Subcutaneous abdominal adipose tissue (tissue), 5 donors: ENCODE data around the gene ZBTB21.

ENCODE experiments used
- H3K27ac ChIP-seq: one replicate; pipeline ENCODE4 v1.7.0; 2013; ENCODE audit warnings: low read depth, mild to moderate bottlenecking, inconsistent platforms, low read length, moderate library complexity
- H3K27me3 ChIP-seq, 5 donors: one replicate each; pipeline ENCODE4 v1.7.0; 2013; ENCODE audit warnings: low read length in 5 of 5, inconsistent platforms in 1 of 5; ENCODE audit not compliant: control insufficient read depth in 5 of 5, insufficient read depth in 4 of 5
- H3K36me3 ChIP-seq, 5 donors: one replicate each; pipeline ENCODE4 v1.7.0; 2013; ENCODE audit warnings: low read length in 5 of 5; ENCODE audit not compliant: control insufficient read depth in 5 of 5, insufficient read depth in 5 of 5
- H3K4me1 ChIP-seq, 5 donors: one replicate each; pipeline ENCODE4 v1.7.0; 2013; ENCODE audit warnings: low read length in 5 of 5, mild to moderate bottlenecking in 3 of 5, moderate library complexity in 1 of 5; ENCODE audit not compliant: control insufficient read depth in 5 of 5, insufficient read depth in 5 of 5
- H3K4me3 ChIP-seq, 5 donors: one replicate each; pipeline ENCODE4 v1.7.0; 2013; ENCODE audit warnings: low read length in 5 of 5, low read depth in 1 of 5
- H3K9ac ChIP-seq, 5 donors: one replicate each; pipeline ENCODE4 v1.7.0; 2013; ENCODE audit warnings: low read length in 5 of 5, mild to moderate bottlenecking in 4 of 5, moderate library complexity in 3 of 5
- H3K9me3 ChIP-seq, 5 donors: one replicate each; pipeline ENCODE4 v1.7.0; 2013; ENCODE audit warnings: low read length in 5 of 5; ENCODE audit not compliant: control insufficient read depth in 5 of 5
- donor health status: healthy.
- donor health status: healthy.
- donor health status: healthy.
- donor health status: healthy.
- donor health status: healthy.

ZBTB21 gene

DNA sequence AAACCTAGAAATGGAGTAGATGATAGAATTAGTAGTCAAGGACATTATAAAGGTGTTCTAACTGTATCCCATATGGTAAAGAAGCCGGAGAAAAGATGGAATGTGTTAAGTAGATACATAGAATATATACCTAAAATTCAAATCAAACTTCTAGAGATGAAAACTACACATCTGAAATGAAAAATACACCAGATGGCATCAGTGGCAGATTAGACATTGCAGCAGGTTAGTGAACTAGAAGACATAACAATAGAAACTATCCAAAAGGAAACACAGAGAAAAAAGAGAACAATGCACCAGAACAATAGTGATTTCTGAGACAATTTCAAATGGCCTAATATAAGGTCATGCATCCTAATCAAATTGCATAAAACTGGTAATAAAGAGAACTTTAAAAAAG is 26.9 kb downstream of the ZBTB21 start:
- H3K9ac ChIP-seq, result no peak overlapping the region
- no peaks in the 10 kb centered on the region for H3K36me3 ChIP-seq
- H3K27me3 ChIP-seq, result no peaks in the 10 kb centered on the region
- no peaks in the 10 kb centered on the region for H3K4me1 ChIP-seq
- H3K4me3 ChIP-seq, result no peak overlapping the region
- H3K27ac ChIP-seq, result no peak overlapping the region
- H3K9me3 ChIP-seq, result peaks cover 0 to 7% (median 0%) of the 10 kb centered on the region in 5 donors

DNA sequence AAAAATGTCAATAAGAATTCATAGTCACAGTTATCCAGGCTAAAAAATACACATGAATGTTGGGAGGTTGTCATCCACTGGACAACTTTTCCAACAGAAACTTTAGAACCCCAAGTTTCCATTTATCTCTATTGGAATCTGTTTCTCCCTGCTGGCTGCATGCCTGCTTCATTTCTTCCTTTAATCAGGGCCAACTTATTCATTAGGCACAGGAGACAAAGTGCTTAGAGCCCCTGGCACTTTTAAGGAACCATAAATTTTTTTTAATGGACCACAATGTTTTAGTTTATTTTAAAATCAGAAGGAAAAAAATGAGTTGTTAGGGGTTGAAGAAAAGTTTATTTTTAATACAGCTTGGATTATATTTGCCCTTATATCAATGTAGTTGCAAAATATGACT is 29.6 kb downstream of the ZBTB21 start:
- H3K9ac ChIP-seq, result no peak overlapping the region
- no peaks in the 10 kb centered on the region for H3K4me1 ChIP-seq
- no peaks in the 10 kb centered on the region for H3K36me3 ChIP-seq
- no peak overlapping the region for H3K4me3 ChIP-seq
- no peaks in the 10 kb centered on the region for H3K27me3 ChIP-seq
- no peak overlapping the region for H3K27ac ChIP-seq
- H3K9me3 ChIP-seq, result peaks cover 0 to 7% (median 0%) of the 10 kb centered on the region in 5 donors

DNA sequence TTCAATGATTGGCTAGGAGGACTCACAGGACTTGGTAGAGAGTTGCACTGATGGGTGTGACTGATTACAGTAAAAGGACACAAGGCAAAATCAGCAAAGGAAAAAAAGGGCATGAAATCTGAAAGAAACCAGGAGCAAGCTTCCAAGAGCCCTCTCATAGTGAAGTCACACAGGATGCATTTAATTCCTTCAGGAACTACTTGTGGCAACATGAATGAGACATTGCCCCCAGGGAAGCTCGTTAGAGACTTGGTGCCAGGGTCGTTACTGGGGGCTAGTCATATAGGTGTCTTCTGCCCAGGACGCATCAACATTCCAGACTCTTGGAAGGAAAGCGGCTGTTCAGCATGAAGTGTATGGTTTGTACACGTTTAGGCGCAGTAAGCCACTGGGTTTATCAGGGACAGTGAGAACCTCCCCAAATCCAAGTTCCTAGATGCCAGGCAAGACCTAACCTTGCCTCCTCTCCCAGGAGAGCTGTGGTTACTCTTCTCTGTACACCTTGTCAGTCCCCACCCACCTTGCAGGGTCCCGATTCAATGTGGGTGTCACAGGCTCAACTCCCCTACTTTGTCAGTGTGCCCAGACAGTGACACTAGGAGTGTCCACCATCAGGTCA is 30.3 kb downstream of the ZBTB21 start:
- no peak overlapping the region for H3K4me3 ChIP-seq
- no peak overlapping the region for H3K9ac ChIP-seq
- no peaks in the 10 kb centered on the region for H3K4me1 ChIP-seq
- H3K27ac ChIP-seq, result no peak overlapping the region
- H3K9me3 ChIP-seq, result peaks cover 0 to 7% (median 0%) of the 10 kb centered on the region in 5 donors
- H3K36me3 ChIP-seq, result no peaks in the 10 kb centered on the region
- no peaks in the 10 kb centered on the region for H3K27me3 ChIP-seq

DNA sequence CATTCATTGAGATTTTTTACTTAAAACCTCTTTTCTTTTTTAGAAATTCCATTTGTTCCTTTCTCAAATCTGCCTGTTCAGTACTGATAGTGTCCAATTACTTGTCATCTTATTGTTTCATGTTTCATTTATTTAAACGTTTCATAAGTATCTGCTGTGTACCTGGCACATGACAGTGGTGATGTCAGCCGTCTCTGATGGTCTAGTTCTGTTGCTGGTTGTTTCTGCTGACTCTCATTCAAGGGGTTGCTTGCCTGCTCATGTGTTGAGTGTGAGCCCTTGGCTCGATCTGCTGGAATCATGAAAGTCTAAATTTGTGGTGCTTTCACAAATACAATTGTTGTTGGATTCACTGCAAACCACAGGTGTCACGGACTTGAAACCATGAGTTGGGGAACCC is 30.8 kb downstream of the ZBTB21 start:
- Histone ChIP-seq H3K36me3 (no peaks in the 10 kb centered on the region), H3K9me3 (peaks cover 0 to 7% (median 0%) of the 10 kb centered on the region in 5 donors), H3K4me1 (peaks cover 0 to 4% (median 4%) of the 10 kb centered on the region in 5 donors), H3K27ac (no peak overlapping the region), H3K9ac (no peak overlapping the region), H3K27me3 (no peaks in the 10 kb centered on the region), H3K4me3 (no peak overlapping the region)

DNA sequence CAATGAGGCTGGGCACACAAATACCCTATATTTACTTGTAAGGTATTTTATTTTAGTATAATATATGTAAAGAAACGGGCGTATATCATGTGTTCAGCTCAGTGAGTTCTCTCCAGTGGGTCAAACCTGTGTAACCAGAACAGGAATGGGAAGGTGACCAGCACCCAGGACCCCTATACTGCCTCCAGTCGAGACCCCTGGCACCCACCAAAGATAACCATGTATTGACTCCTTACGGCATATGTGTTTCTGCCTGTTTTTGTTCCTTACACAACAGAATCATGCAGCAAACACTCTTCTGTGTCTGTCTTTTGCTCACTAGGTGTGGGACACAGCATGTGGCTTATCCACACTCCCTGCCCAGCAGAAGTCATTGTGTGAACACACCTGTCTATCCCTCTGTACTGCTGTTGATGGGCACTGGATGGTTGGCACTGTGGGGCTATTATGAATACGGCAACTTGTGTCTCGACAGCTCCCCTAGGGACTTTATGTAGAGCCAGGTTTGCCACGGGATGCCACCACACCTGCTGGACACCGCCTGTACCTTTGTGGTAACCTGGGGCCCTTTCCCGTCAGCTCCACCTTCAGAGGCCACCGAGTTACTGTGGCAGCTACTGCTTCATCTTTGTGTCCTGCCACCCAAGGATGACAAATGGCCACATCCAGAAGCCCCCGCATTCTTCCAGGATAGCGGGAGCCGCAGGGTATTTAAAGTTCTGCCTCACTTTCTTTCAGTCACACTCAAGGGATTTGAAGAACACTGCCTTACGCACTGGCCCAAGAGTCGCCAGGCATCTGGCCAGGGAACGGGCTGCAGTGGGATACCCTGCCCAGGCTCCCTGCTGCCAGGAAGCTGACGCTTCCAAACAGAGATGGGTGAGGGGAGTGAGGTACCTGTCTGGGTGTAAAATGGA is 32.9 kb downstream of the ZBTB21 start:
- no peak overlapping the region for H3K9ac ChIP-seq
- H3K27me3 ChIP-seq, result no peaks in the 10 kb centered on the region
- no peak overlapping the region for H3K4me3 ChIP-seq
- no peak overlapping the region for H3K27ac ChIP-seq
- peaks cover 0 to 7% (median 0%) of the 10 kb centered on the region in 5 donors for H3K9me3 ChIP-seq
- peaks cover 0 to 20% (median 12%) of the 10 kb centered on the region in 5 donors for H3K4me1 ChIP-seq
- H3K36me3 ChIP-seq, result no peaks in the 10 kb centered on the region

DNA sequence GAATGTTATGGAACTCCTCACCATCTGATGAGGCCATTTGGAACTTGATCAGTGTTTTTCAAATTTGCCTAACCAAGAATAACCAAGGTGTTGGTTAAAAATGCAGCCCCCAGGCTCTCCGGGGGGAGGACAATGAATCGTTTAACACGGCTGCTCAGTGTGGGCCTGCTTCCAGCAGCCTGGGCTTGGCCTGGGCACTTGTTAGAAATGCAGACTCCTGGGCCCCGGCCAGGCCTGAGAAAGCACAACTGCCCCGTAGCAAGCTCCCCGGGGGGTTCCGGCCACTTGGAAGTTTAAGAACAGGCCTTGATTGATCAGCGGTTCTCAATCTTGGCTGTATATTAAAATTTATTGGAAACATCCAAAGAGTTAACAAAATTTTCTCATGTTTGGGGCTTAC is 33.5 kb downstream of the ZBTB21 start:
- H3K4me3 ChIP-seq, result no peak overlapping the region
- H3K9ac ChIP-seq, result no peak overlapping the region
- H3K4me1 ChIP-seq, result peaks cover 0 to 20% (median 12%) of the 10 kb centered on the region in 5 donors
- no peaks in the 10 kb centered on the region for H3K36me3 ChIP-seq
- H3K27ac ChIP-seq, result no peak overlapping the region
- peaks cover 0 to 7% (median 0%) of the 10 kb centered on the region in 5 donors for H3K9me3 ChIP-seq
- no peaks in the 10 kb centered on the region for H3K27me3 ChIP-seq

DNA sequence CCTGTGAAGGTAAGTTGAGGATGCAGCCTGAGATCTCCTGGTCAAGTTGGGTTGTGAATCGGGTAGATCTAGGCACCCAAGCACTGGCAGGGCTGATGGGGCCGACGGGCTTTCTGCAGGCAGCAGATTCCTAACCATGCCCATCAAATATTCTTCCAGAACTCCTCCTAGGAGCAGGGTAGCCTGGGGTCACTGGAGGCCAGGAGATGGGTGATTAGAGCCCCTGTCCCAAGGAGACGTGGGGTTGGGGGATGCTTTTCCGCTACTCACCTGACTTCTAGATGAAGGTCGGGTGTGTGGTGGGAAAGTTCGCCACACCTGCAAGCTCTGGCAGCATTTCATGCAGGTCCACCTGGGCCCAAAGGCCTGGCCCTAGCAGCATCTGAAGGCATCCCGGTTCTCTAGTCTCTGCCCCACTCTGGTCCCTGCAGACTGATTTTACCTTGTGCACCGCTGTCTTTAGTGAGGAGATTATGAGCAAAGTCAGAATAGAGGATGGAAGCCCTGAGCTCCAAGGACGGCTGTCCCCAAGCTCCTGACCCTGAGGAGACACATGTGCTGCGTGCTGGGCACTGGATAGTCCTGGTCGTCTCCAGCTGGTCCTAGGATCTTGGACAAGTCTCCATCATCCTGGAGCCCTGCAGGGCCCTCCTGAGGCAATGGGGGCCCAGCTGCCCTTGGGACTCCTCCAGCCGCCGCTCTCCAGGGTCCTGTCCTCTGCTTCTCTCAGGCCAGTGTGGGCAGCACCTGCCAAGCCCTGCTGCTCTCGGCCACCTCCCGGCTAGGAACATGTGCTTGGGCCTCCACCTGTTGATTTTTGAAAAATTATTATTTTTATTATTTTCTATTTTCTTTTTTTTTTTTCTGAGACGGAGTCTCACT is 34.5 kb downstream of the ZBTB21 start:
- H3K27me3 ChIP-seq, result no peaks in the 10 kb centered on the region
- H3K9ac ChIP-seq, result no peak overlapping the region
- H3K4me1 ChIP-seq, result peaks cover 0 to 27% (median 12%) of the 10 kb centered on the region in 5 donors
- no peak overlapping the region for H3K27ac ChIP-seq
- H3K36me3 ChIP-seq, result no peaks in the 10 kb centered on the region
- no peak overlapping the region for H3K4me3 ChIP-seq
- peaks cover 0 to 7% (median 0%) of the 10 kb centered on the region in 5 donors for H3K9me3 ChIP-seq

DNA sequence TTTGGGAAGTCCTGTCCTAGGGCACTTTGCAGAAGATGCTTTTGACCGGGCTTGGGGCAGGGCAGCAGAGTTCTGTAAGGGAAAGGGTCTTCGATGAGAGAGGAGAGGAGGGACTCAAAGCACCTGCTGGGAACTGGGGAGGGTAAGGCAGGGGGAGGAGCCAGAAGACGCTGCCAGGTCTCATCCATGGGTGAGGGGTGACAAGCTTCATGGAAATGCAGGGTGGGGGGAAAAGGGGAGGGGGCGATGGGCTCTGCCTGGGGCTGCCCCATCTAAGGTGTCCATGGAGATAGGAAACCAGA is 35.5 kb downstream of the ZBTB21 start:
- no peaks in the 10 kb centered on the region for H3K36me3 ChIP-seq
- H3K4me3 ChIP-seq, result peak overlapping the region in 1 of 5 donors; percentile 10
- H3K27ac ChIP-seq, result no peak overlapping the region
- H3K4me1 ChIP-seq, result peaks cover 0 to 33% (median 12%) of the 10 kb centered on the region in 5 donors
- no peak overlapping the region for H3K9ac ChIP-seq
- no peaks in the 10 kb centered on the region for H3K27me3 ChIP-seq
- H3K9me3 ChIP-seq, result peaks cover 0 to 5% (median 0%) of the 10 kb centered on the region in 5 donors

DNA sequence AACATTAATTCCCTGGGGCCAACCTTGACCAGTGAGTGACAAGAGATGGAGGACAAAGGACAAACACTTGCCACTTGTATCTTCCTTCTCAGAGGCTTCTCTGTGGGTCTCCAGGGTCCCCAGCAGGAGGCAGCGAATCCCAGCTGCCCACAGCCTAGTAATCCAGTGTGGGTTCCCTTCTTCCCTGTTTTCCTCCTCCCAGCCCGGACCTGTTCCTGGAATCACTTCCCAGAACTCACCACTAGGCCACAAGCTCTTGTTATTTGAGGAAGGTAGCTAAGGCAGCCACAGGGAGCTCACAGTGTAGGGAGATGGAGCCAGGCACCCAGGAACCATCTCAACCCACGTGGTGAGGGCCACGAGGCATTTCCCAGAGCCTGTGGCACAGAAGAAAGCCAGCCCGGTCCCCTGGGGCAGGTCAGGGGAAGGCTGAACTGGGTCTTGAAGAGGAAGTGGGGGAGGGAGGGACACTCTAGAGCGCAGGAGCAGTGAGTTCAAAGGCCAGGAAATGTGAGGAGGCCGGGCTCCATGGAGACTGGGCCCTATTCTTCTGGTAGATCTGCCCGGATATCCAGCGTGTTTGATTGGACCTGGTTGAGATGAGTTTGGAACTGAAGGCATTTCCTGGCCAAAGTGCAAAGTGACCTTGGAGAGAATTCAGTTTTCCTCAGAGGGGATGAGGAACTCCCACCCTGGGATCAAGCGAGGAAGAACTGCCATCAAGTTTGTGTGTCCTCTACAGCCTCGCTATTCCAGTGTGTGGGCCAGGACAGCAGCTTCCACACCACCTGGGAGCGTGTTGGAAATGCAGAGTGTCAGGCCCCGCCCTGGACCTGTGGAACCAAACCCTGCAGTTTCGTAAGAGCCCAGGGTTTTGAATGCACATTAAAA is 36.1 kb downstream of the ZBTB21 start:
- Histone ChIP-seq H3K4me1 (peaks cover 0 to 33% (median 12%) of the 10 kb centered on the region in 5 donors), H3K27me3 (no peaks in the 10 kb centered on the region), H3K27ac (peak overlapping the region; percentile 63)

More for the DNA sequence above, 36.1 kb downstream of the ZBTB21 start:
- H3K36me3 ChIP-seq, result no peaks in the 10 kb centered on the region
- H3K9me3 ChIP-seq, result no peaks in the 10 kb centered on the region
- H3K4me3 ChIP-seq, result peak overlapping the region in 1 of 5 donors; percentile 10
- H3K9ac ChIP-seq, result peak overlapping the region in 1 of 5 donors; percentile 16
